HepG2 (cell line): ENCODE data around the gene CAMTA2. TPM values are rescaled to one million over a fixed set of nuclear protein-coding genes. Genes with fewer than 3 reads are reported as not detected.
A peak's percentile ranks its signal among the peaks of the same experiment; 100 is the strongest.

Experiments
- ATM ChIP-seq: fragments of 450-650 bp; IDR thresholded peaks from 2 replicates; pipeline ENCODE4 v1.7.1; 2017; ENCODE audit warnings: mild to moderate bottlenecking, borderline replicate concordance
- CREM ChIP-seq, 2 experiments: sonication (generic) in 1 of 2; formaldehyde crosslinking in 1 of 2; IDR thresholded peaks; 2 replicates each; pipeline versions ENCODE4 v1.4.0 to v1.6.1; 2016 to 2020; ENCODE audit warnings: antibody characterized with exemption in 1 of 2, mild to moderate bottlenecking in 1 of 2, missing genetic modification reagents in 1 of 2
- DDIT3 ChIP-seq: sonication (generic); formaldehyde crosslinking; IDR thresholded peaks from 2 replicates; pipeline ENCODE4 v1.4.0; 2020; ENCODE audit warnings: mild to moderate bottlenecking, missing genetic modification reagents
- ELF1 ChIP-seq: sonication (generic); formaldehyde crosslinking; IDR thresholded peaks from 2 replicates; pipeline ENCODE4 v1.4.0; 2020; ENCODE audit warnings: missing genetic modification reagents
- ERF ChIP-seq: IDR thresholded peaks from 2 replicates; pipeline ENCODE4 v1.6.1; 2018; ENCODE audit warnings: missing biosample characterization, missing genetic modification reagents
- JUND ChIP-seq: sonication (generic); formaldehyde crosslinking; IDR thresholded peaks from 2 replicates; pipeline ENCODE4 v1.8.0; 2022; ENCODE audit warnings: mild to moderate bottlenecking, missing genetic modification reagents
- KAT7 ChIP-seq: IDR thresholded peaks from 2 replicates; pipeline ENCODE4 v1.6.1; 2018; ENCODE audit warnings: borderline replicate concordance, missing compliant biosample characterization
- KLF15 ChIP-seq: sonication (generic); formaldehyde crosslinking; IDR thresholded peaks from 2 replicates; pipeline ENCODE4 v1.8.1; 2023; ENCODE audit warnings: borderline replicate concordance, mild to moderate bottlenecking, inconsistent platforms, missing genetic modification reagents, mixed read lengths
- KLF16 ChIP-seq, 2 experiments: sonication (generic) in 1 of 2; formaldehyde crosslinking in 1 of 2; IDR thresholded peaks; 2 replicates each; pipeline versions ENCODE4 v1.6.1 to v1.8.0; 2016 to 2023; ENCODE audit warnings: missing genetic modification reagents in 2 of 2, missing compliant biosample characterization in 1 of 2
- MED8 ChIP-seq: sonication (generic); formaldehyde crosslinking; IDR thresholded peaks from 2 replicates; pipeline ENCODE4 v1.8.1; 2023; ENCODE audit warnings: mild to moderate bottlenecking, missing genetic modification reagents; ENCODE audit not compliant: insufficient replicate concordance
- MIER3 ChIP-seq: IDR thresholded peaks from 2 replicates; pipeline ENCODE4 v1.6.1; 2016; ENCODE audit warnings: missing compliant biosample characterization, borderline replicate concordance
- RFX3 ChIP-seq: IDR thresholded peaks from 2 replicates; pipeline ENCODE4 v1.6.1; 2016; ENCODE audit warnings: missing biosample characterization, missing genetic modification reagents
- RNF2 ChIP-seq: fragments of 450-650 bp; conservative IDR thresholded peaks from 2 replicates; pipeline ENCODE4 v1.6.1; 2016; ENCODE audit warnings: low read depth
- TFDP2 ChIP-seq: sonication (generic); formaldehyde crosslinking; IDR thresholded peaks from 2 replicates; pipeline ENCODE4 v1.4.0; 2020; ENCODE audit warnings: missing genetic modification reagents
- THAP11 ChIP-seq: IDR thresholded peaks from 2 replicates; pipeline ENCODE4 v1.6.1; 2016; ENCODE audit warnings: missing biosample characterization, missing genetic modification reagents
- ZBTB14 ChIP-seq: sonication (generic); formaldehyde crosslinking; IDR thresholded peaks from 2 replicates; pipeline ENCODE4 v1.4.0; 2020; ENCODE audit warnings: missing genetic modification reagents
- ZNF160 ChIP-seq: sonication (generic); formaldehyde crosslinking; IDR thresholded peaks from 2 replicates; pipeline ENCODE4 v1.8.0; 2022; ENCODE audit warnings: mild to moderate bottlenecking, inconsistent platforms, missing genetic modification reagents
- ZNF431 ChIP-seq: sonication (generic); formaldehyde crosslinking; IDR thresholded peaks from 2 replicates; pipeline ENCODE4 v1.9.0; 2022; ENCODE audit warnings: missing genetic modification reagents, low read depth, mild to moderate bottlenecking, borderline replicate concordance
- ZNF598 ChIP-seq: sonication (generic); formaldehyde crosslinking; IDR thresholded peaks from 2 replicates; pipeline ENCODE4 v1.5.1; 2020; ENCODE audit warnings: mild to moderate bottlenecking, missing genetic modification reagents, borderline replicate concordance
- ZNF646 ChIP-seq: sonication (generic); formaldehyde crosslinking; IDR thresholded peaks from 2 replicates; pipeline ENCODE4 v1.9.0; 2021; ENCODE audit warnings: mild to moderate bottlenecking, missing genetic modification reagents
- ZNF766 ChIP-seq: sonication (generic); formaldehyde crosslinking; IDR thresholded peaks from 2 replicates; pipeline ENCODE4 v1.5.0; 2020; ENCODE audit warnings: missing genetic modification reagents, borderline replicate concordance
- polyA plus RNA-seq, 8 experiments: library from polyadenylated mRNA; depleted of rRNA in 3 of 8; stranded (reverse) in 7 of 8; unstranded in 1 of 8; fragments of >200 nt; fragmentation: Illumina TruSeq in 4 of 8; extraction: Trizol in 4 of 8; gene quantifications; 2 replicates each; pipeline versions ENCODE4 v1.2.1 to v1.2.3, GENCODE V29; 2011 to 2016; ENCODE audit warnings: low read depth in 4 of 8, missing spikeins in 1 of 8, mixed read lengths in 1 of 8; ENCODE audit not compliant: insufficient read depth in 1 of 8
- total RNA-seq, 5 experiments: library from RNA; depleted of rRNA; stranded (reverse); fragments of >200 nt; fragmentation: Illumina TruSeq; extraction: Trizol; gene quantifications; 2 replicates each; pipeline ENCODE4 v1.2.3, GENCODE V29; 2016; ENCODE audit warnings: low read depth in 1 of 5

Gene CAMTA2
- total and polyA plus RNA-seq, 2 of the 13 experiments (the other 11 are each of a cell fraction or from before 2014, with no cell fraction given) = 4.1 to 7.1 TPM

- no peak for TF ChIP-seq ZNF598 (CRISPR knock-in tag)
- peak; percentile 66; the same call in 1 of the 2 replicates for TF ChIP-seq ZBTB14 (CRISPR knock-in tag)
- TF ChIP-seq ELF1 (CRISPR knock-in tag) = peak; percentile 79
- 0 out of 2 replicates have a peak, but pooled peaks have one; percentile 54 for TF ChIP-seq ERF (CRISPR knock-in tag)
- no peak for TF ChIP-seq ZNF646 (CRISPR knock-in tag)
- no peak for TF ChIP-seq KLF15 (CRISPR knock-in tag)
- TF ChIP-seq JUND (CRISPR knock-in tag) = 0 out of 2 replicates have a peak, but pooled peaks have one; percentile 13
- TF ChIP-seq ZNF766 (CRISPR knock-in tag) = no peak
- TF ChIP-seq ZNF431 = peak; percentile 34; the same call in 1 of the 2 replicates
- TF ChIP-seq CREM (IDR thresholded peaks at IDR 0.05) = peak; percentile 12; the same call in 1 of the 2 replicates
- no peak for TF ChIP-seq CREM (CRISPR knock-in tag; IDR thresholded peaks at IDR 0.05)
- TF ChIP-seq DDIT3 (CRISPR knock-in tag) = no peak
- peak in 1 of 2 experiments; percentile 46; a peak in 1 of 4 replicates for TF ChIP-seq KLF16 (CRISPR knock-in tag; IDR thresholded peaks at IDR 0.05)
- TF ChIP-seq ATM = no peak
- no peak for TF ChIP-seq RNF2
- TF ChIP-seq TFDP2 (CRISPR knock-in tag) = peak; percentile 51; the same call in 1 of the 2 replicates
- TF ChIP-seq RFX3 (CRISPR knock-in tag) = no peak
- peak; percentile 17; the same call in 1 of the 2 replicates for TF ChIP-seq ZNF160
- TF ChIP-seq THAP11 = peak; percentile 71
- TF ChIP-seq MED8 (CRISPR knock-in tag) = peak; percentile 76
- TF ChIP-seq MIER3 (CRISPR knock-in tag) = peak; percentile 79
- TF ChIP-seq KAT7 (CRISPR knock-in tag) = peak; percentile 2; the same call in 1 of the 2 replicates
Observed at GRCh38 chr17:4998732-4999429, 11.4 kb upstream of the CAMTA2 start (continued).
